Stimulated activated CD8-positive, alpha-beta memory T cell treated with anti-CD3 and anti-CD28 coated beads, Interleukin-4, amount 100 ng/mL, for 4 hours (primary cell): Measurements from ENCODE around the gene UIMC1.
A peak's percentile ranks its signal among the peaks of the same experiment; 100 is the strongest.
"Not testable (repeated sequence)": the region's sequence is repeated elsewhere in the genome, so short reads cannot be mapped to it uniquely, and the experiment has no call there.

ENCODE experiments used
- DNase-seq, 2 donors: peaks; one replicate each; pipeline ENCODE4 v3.0.0-alpha.2; 2020; ENCODE audit warnings: low read depth in 2 of 2, low spot score in 1 of 2

The UIMC1 gene

DNA sequence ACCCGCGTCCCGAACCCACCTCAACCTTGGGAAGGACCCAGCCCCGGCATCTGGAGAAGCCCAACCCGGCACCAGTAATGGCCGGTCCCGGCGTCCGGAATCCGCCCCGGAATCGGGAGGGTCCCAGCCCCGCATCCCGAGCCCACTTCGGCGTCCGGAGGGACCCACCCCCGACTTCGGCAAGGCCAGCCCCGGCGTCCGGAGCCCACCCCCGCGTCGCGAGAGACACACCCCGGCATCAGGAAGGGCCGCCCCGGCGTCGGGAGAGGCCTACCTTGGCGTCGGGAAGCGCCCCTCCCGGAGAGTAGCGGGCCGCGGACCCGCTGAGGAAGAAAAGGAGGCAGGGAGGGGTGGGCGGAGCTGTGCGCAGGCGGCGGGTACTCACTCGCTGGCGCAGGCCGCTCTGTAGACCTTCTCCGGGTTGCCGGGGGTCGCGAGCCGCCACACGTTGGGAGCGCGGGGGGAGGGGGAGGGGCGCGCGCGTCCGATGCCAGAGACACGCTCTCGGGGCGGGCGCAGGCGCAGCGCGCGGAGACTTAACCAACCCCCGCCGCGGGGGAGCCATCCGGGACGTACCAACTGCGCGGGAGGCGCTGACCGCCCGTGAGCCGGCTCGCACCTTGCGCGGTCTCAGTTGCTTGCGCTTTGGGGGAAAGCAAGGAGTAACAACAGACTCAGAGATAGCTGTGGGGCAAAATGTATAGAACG lies at the start of gene UIMC1:
Gene UIMC1, minus strand, starts transcription at position 515 of the 708 bp plus-strand sequence. CDS start 24,164 bp downstream, outside the sequence.
- peak; percentile 85 to 88 for DNase-seq

DNA sequence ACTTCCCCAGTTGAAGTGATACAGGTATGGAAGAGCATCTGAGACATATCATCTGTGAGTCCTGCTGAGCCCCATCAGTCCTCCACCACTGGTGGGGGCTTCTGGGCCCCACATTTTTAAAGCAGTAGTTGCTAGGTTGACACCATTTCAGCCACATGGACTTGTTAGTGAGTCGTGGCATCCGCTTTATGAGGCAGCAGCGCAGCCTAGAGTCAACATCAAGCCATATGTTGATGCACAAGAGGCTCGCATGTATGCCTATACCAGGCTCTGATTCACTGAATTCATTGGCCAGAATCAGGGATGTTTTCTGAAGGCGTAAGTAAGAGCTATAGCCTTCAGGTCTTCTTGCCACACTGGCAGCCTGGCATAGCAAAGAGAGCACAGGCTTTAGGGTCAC lies 42.7 kb upstream of the UIMC1 start:
- DNase-seq: no peak

DNA sequence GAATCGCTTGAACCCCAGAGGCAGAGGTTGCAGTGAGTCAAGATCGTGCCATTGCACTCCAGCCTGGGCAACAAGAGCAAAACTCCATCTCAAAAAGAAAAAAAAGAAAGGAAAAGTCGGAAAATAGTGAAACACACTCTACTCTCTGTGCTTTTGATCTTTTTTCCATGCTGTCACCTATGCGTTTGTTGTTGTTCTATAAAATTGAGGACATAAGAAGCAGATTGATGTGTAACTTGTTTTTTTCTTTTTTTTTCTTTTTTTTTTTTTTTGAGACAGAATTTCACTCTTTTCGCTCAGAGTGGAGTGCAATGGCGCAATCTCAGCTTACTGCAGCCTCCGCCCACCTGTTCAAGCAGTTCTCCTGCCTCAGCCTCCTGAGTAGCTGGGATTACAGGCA lies 42.0 kb upstream of the UIMC1 start:
- not testable (repeated sequence) for DNase-seq

DNA sequence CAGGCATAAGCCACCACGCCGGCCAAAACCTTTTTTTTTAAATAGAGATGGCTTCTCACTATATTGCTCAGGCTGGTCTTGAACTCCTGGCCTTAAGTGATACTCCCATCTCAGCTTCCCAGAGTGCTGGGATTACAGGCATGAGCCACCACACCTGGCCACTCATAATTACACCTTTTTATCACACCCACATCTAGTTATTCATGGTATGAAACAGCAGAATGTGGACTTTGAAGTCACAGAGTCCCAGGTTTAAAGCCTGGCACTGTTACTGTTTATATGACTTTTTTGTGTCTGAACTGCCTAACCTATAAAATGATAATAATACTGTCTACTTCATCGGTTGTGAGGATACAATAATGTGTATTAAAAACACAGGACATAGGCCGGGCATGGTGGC lies 39.1 kb upstream of the UIMC1 start:
- no peak for DNase-seq

DNA sequence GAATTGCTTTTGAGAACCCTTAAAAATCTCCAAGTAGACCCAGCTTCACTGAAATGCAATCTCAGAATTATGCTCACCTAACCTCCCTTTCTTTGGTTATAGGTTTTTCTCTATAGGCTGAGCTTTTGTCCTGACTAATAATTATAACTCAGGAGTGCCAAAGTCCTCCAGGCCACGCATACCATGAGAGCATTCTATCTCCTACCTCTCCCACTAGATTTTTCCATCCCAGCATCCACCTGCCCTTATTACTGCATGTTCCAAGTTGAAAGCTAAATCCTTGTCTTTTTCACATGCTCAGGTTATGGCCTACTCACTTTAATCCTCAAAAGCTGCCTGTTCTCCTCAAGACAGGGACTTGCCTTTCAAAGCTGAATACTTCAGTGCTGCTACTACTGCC lies 38.1 kb upstream of the UIMC1 start:
- DNase-seq: no peak

DNA sequence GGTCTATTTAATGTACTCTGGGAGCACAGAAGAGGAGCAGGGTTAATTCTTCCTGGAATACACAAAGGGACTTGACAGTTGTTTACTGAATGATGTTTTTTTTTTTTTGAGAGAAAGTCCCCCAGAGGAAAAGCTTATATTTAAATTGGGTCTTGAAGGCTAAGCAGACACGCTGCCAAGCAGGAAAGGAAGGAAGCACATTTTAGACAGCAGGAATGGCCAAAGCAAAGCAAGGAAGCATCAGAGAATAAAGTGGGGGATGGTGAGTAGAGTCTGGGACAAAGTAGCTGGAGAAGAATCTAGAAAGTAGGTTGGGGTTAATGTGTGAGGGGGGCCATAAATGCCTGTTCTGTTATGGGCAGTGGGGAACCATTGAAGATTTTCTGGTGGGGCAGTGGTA lies 37.4 kb upstream of the UIMC1 start:
- DNase-seq: no peak

DNA sequence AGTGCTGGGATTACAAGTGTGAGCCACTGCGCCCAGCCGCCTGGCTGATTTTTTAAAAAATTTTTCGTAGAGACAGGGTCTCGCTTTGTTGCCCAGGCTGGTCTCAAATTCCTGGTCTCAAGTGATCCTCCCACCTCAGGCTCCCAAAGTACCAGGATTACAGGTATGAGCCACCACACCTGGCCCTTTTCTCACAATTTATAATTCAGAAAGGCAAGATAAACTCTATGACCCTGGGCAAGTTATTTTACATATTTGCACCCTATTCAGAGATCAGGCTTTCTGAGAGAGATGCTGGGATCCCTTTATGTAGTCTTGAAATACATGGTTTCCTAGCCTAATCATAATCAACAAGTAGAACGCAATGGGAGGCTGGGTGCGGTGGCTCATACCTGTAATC lies 36.5 kb upstream of the UIMC1 start:
- DNase-seq: no peak

DNA sequence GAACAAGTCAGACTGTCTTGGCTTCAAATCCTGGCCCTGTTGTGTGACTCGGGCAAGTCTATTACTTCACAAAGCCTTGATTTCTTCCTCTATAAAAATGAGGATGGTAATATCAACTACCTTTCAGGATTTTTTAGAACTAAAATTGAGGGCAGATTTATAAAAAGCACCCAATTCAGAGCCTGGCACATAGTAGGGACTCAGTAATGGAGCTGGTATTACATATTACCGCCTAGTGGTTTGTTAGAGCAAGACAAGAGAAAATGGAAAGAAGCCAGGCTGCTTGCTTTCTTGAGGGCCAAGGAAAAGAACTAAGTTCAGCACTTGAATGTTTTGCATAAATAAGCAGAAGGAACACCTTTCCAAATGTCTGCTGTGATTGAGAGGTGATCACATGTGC lies 35.4 kb upstream of the UIMC1 start:
- no peak for DNase-seq

DNA sequence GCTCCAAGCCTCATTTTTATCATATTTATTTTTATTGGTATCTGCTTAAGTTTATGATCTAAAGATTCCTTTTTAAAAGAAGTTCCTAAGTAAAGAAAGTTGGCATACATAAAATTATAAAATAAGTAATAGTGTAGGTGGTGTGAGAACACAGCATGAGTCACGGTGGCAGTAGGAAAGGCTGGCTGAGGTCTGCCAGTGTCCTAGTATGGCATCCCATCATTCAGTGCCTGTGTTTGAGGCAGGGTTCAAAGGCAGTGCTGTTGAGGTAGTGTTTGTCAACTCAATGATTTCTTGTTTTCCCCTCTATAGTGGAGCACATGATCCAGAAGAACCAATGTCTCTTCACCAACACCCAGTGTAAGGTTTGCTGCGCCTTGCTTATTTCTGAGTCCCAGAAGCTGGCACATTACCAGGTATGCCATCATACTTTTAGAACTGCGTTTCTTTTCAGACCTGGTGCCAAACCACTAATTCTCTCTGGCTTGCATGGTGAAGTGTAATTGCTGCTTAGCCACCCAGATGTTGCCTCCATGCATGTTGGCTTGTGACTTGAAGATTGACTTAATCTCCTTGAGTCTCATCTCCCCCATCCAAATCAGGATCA lies 34.3 kb upstream of the UIMC1 start:
- DNase-seq: no peak

DNA sequence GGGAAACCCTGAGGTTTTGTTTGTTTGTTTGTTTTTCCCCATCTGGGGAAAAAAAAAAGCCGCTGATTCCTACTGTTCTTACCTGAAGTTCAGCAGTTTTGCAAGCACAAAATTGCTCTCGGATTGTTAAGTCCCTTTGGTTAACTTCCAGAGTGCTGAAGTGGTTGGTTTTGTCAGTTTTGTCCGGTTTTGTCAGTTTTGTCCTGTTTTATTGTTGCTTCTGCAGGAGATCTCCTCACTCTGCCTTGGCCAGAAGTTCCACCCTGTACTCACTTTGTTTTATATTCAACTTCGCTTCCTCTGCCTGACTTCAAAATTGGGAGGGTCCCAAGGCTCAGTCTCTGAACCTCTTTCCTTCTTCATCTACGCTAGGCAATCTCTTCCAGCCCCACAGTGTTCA lies 30.3 kb upstream of the UIMC1 start:
- no peak for DNase-seq

DNA sequence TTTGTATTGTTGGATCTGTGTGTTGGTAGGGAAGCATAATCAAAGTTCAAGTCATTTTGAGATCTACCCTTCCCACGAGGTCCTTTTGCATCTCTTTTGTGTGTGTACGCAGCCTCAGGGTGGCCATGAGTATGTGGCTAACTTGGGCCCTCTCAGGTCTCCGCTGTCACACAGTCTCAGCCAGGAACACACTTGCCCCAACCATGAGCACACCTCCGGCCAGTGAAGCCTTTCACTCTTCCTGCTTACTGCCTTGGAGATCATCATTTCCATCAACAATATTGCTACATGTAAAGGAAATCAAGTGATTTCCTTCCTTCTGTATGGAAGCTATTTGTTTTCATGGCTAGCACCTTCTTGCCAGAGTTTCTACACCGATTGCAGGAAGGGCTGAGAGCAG lies 29.9 kb upstream of the UIMC1 start:
- DNase-seq: no peak

DNA sequence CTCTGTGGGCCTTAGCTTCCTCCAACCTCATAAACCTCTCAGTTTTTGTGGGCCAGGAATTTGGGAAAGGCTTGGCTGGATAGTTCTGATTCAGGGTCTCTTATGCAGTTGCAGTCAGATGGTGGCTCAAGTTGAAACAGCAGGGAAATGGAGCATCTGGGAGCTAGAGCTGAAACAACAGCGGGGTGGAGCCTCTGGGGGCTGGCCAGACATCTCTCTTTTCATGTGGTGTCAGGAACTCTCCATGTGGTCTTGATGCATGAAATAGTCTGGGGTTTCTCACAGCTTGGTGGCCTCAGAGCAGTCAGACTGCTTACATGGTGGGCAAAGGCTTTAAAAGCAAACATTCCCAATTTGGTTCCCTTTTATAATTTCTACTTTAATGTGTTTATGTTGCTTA lies 29.4 kb upstream of the UIMC1 start:
- no peak for DNase-seq

DNA sequence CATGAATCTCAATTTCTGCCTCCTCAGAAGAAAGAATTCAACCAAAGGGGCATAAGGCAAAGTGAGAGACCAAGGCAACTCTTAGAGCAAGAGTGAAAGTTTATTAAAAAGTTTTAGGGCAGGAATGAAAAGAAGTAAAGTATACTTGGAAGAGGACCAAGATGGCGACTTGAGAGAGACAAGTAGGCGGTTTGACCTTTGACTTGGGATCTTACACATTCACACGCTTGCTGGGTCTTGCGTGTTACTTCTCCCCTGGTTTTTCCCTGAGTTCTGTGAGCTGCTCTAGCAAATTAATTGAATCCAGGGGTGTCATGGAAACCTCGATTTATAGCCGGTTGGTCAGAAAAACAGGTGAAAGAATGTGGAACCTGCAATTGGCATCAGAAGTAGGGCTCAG lies 22.9 kb upstream of the UIMC1 start:
- DNase-seq: no peak

DNA sequence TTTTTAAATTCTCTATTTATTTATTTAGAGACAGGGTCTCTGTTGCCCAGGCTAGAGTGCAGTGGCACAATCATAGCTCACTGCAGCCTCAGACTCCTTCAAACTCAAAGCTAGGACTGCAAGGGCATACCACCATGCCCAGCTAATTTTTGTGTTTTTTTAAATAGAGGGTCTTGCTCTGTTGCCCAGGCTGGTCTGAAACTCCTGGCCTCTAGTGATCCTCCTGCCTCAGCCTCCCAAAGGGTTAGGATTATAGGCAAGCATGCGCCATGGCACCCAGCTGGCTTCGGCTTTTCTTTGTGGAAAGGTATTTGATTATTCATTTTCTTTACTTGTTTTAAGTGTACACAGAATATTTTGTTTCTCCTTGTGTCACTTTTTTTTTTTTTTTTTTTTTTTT lies 21.1 kb upstream of the UIMC1 start:
- no peak for DNase-seq

DNA sequence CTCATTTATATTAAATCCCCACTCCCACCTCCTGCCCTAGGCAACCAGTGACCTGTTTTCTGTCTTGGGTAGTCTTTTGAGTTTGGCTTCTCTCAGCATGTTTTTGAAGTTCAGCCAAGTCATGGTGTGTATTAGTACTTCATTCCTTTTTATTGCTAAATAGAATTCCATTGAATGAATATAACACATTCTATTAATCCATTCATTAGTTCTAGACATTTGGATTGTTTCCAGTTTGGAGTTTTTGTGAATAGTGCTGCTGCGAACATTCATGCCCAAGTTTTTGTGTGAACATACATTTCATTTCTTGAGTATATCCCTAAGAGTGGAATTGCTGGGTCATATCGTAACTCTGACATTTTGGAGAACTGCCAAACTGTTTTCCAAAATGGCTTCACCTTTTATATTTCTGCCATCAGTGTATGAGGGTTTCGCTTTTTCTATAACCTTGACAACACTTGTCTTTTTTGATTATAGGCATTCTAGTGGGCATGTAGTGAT lies 18.6 kb upstream of the UIMC1 start:
- DNase-seq: no peak

DNA sequence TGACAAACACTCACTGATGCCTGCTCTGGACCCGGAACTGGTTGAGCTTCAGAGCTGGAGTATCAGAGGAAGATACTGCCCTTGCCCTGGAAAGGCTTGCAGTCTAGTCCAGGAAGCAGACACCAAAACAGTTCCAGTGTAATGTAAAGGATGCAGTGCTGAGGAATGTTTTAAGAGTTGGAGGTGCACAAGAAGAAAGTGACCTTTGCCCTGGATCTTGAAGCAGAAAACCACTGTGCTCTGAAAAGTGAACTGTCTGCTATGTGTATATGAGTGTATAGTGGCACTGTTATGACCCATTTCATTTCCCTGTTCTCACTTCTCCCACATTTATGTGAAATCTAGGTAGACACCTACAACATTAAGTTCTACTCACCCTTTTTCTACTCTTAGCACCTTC lies 18.0 kb upstream of the UIMC1 start:
- no peak for DNase-seq

DNA sequence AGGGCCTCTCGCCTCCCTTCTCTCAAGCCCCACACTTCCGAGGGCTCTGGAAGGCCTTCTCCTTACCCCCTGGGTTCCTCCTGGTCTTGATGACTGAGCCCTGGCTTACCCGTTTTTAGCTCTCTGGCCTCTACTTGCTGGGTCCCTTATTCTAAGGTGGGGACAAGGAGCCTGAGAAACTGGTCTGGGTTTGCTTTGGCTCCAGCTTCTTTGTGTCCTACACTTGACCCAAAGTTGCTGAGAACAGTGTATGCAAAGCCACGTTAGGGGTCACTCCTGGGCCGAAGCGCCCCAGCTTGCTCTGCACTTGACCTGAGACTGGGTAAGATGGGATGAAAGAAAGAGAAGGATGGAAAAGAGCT lies 16.7 kb upstream of the UIMC1 start:
- DNase-seq: no peak

DNA sequence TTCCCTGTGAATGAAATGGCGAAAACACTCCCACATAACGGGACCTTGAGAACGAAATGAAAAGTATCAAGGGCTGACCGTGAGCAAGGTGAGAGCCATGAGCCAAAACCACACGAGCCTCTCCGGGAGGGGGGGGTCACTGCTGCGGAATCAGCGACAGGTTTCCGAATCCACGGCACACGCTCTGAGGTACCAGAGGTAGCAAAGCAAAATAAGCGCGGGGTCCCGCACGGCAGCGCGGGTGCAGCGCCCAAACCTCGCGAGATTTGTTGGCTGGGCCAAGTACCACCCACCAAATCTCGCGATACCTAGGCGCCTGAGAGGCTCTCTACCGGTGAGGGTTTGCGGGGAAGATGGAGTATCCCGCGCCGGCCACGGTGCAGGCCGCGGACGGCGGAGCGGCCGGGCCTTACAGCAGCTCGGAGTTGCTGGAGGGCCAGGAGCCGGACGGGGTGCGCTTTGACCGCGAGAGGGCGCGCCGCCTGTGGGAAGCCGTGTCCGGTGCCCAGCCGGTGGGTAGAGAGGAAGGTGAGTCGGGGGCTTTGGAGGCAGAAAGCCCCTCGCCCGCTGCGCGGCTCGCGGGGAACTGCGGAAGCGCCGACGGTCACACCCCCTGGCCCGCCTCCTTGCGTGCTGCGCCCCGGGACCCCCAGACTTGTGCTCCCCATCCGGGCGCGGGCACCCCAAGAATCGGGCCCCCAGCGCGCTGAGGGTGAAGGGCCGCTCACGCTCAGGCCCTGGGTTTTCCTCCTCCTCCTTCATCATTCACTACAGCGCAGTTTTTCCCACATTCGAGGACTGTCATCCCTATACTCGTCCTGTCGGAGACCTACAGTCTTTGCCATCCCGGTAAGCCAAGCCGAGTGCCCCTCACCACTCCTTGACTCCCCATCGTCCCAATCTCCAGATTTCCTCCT lies 16.1 kb upstream of the UIMC1 start, which contains the start of gene ZNF346:
Gene ZNF346, plus strand, starts transcription at position 311 of the 917 bp plus-strand sequence. Its CDS starts 43 bp downstream, at position 354.
- peak; percentile 73 to 79 for DNase-seq

DNA sequence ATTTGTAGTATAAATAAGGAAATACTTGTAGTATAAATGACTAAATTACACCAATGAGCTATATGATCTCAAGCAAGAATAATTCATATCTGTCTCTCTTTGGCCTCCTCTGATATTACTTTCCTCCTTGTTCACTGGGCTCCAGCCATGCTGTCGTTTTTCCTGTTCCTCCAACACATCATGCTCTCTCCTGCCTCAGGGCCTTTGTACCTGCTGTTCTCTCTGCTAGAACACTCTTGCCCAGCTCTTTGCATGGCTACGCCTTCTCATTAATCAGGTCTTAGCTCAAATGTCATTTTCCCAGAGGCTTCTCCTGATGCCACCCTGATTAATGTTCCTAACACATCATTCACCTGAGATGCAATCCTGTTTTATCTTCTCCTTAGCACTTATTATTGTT lies 13.5 kb upstream of the UIMC1 start:
- DNase-seq: no peak

DNA sequence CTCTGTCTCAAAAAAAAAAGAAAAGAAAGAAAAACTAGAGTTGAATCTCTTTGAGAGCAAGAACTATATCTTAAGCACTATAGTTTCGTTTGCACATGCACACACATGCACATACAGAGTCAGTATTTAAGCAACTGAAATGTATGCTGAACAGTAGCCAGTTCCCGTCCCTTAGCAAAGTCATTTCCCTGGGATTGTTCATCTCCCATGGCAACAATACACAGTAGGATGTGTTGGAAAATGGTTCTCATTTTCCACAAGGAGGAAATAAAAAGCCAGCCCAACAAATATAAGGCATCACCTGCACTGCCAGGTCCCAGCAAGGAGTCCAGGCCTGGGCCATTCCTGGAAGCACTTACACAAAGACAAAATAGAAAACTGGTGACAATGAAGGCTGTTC lies 11.8 kb upstream of the UIMC1 start:
- DNase-seq: no peak

DNA sequence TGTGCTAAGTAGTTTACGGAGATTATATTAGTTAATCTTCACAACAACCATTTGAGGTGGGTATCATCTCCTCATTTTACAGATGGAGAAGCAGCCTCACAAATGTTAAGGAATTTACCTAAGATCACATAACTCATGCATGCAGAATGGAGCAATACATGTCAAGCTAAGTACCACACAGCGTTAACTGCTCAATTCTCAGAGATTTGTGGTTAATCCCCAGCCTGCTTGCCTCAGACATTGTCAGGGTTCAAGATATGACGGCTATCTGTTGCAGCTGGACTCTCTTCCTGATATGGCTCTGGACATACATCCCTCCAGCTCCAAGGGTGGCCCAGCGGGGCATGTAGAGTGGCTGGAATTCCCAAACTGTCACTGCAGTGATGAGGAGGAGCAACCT lies 8.6 kb upstream of the UIMC1 start:
- no peak for DNase-seq

DNA sequence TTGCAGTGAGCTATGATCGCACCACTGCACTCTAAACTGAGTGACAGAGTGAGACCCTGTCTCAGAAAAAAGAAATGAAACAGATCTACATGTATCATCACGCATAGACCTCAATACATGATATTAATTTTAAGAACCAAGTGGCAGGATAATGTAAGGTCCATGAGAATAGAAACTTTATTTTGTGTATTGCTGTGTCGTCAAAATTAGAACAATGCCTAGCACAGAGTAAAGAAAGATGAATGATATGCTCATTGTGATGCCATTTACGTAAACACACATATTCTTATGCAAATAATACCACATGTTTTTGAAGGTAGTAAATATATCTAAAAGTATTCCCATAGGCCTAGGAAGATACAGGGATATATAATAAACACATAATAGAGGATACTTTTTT lies 3.6 kb upstream of the UIMC1 start:
- no peak for DNase-seq
